Tibial nerve (tissue), 4 donors: ENCODE results near the gene PCDHGA8. TPM values are rescaled to one million over a fixed set of nuclear protein-coding genes. Genes with fewer than 3 reads are reported as not detected.
"Not testable (repeated sequence)": the region's sequence is repeated elsewhere in the genome, so short reads cannot be mapped to it uniquely, and the experiment has no call there.

ENCODE experiments used
- DNase-seq, 2 donors: peaks; one replicate each; pipeline ENCODE4 v3.0.0-alpha.2; 2019; ENCODE audit warnings: low spot score in 2 of 2
- H3K27ac ChIP-seq, 4 donors: fragments of 200-600 bp; sonication (generic) in 3 of 4; one replicate each; pipeline ENCODE4 v1.5.1; 2017 to 2019; ENCODE audit warnings: mild to moderate bottlenecking in 1 of 4
- H3K27me3 ChIP-seq, 2 donors: fragments of 200-600 bp; sonication (generic) in 1 of 2; one replicate each; pipeline versions ENCODE4 v1.5.1 to v1.6.0; 2017 to 2019
- H3K36me3 ChIP-seq, 3 donors: fragments of 200-600 bp; sonication (generic); one replicate each; pipeline ENCODE4 v1.5.1; 2018 to 2019
- H3K4me1 ChIP-seq, 4 donors: fragments of 200-600 bp; sonication (generic) in 3 of 4; one replicate each; pipeline ENCODE4 v1.5.1; 2017 to 2019
- H3K4me3 ChIP-seq, 4 donors: fragments of 200-600 bp; sonication (generic) in 3 of 4; one replicate each; pipeline ENCODE4 v1.5.1; 2017 to 2019; ENCODE audit warnings: mild to moderate bottlenecking in 1 of 4, moderate library complexity in 1 of 4
- H3K9me3 ChIP-seq, 4 donors: fragments of 200-600 bp; sonication (generic) in 3 of 4; one replicate each; pipeline ENCODE4 v1.5.1; 2017 to 2019
- EP300 ChIP-seq, 2 donors: sonication (generic); formaldehyde crosslinking; IDR thresholded peaks; one replicate each; pipeline ENCODE4 v1.6.1; 2017; ENCODE audit warnings: antibody characterized with exemption in 2 of 2, mild to moderate bottlenecking in 1 of 2
- POLR2A ChIP-seq, 2 donors: fragments of 450-650 bp; IDR thresholded peaks; one replicate each; pipeline ENCODE4 v1.6.1; 2017; ENCODE audit warnings: antibody characterized with exemption in 2 of 2, mild to moderate bottlenecking in 2 of 2, moderate library complexity in 2 of 2
- WGBS, 2 donors: methylation state at CpG; one replicate each; pipeline ENCODE4 v1.1.5; 2018; 5-methylcytosine and 5-hydroxymethylcytosine counted together
- total RNA-seq, 4 donors: library from RNA; depleted of rRNA; stranded (reverse); fragments of >200 nt; gene quantifications; one replicate each; pipeline ENCODE4 v1.1.0, GENCODE V29; 2016
- TF ChIP-seq, protein P1 (sequence below), 5 experiments: fragments of 200-600 bp in 3 of 5; fragments of 450-650 bp in 2 of 5; sonication (generic) in 3 of 5; IDR thresholded peaks; one replicate each; pipeline ENCODE4 v1.5.1; 2016 to 2019; ENCODE audit warnings: antibody characterized with exemption in 5 of 5, mild to moderate bottlenecking in 3 of 5, moderate library complexity in 2 of 5

The PCDHGA8 gene
- total RNA-seq, 4 donors from 2014 or later, result 5.5 to 9.3 (median 6.6) TPM

DNA sequence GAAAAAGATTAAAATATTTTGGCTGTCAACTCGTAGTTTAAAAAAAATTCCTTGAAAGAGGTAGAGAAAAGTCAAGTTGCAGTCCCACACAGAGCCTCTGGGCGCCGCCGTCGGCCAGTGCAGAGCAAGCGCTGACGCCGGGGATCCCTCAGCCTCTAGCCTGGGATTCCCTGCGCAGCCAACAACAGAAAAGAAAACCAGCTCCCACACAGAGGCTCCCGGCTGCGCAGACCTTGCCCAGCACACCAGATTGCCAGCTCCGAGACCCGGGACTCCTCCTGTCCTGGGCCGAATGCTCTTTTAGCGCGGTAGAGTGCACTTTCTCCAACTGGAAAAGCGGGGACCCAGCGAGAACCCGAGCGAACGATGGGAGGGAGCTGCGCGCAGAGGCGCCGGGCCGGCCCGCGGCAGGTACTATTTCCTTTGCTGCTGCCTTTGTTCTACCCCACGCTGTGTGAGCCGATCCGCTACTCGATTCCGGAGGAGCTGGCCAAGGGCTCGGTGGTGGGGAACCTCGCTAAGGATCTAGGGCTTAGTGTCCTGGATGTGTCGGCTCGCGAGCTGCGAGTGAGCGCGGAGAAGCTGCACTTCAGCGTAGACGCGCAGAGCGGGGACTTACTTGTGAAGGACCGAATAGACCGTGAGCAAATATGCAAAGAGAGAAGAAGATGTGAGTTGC, 25.2 kb downstream of the PCDHGA8 start, which contains the start of gene PCDHGB7:
PCDHGB7 (plus strand) TSS at position 184 of the 679 bp plus-strand sequence; CDS start at position 367, 183 bp downstream.
- TF ChIP-seq, protein P1, sequence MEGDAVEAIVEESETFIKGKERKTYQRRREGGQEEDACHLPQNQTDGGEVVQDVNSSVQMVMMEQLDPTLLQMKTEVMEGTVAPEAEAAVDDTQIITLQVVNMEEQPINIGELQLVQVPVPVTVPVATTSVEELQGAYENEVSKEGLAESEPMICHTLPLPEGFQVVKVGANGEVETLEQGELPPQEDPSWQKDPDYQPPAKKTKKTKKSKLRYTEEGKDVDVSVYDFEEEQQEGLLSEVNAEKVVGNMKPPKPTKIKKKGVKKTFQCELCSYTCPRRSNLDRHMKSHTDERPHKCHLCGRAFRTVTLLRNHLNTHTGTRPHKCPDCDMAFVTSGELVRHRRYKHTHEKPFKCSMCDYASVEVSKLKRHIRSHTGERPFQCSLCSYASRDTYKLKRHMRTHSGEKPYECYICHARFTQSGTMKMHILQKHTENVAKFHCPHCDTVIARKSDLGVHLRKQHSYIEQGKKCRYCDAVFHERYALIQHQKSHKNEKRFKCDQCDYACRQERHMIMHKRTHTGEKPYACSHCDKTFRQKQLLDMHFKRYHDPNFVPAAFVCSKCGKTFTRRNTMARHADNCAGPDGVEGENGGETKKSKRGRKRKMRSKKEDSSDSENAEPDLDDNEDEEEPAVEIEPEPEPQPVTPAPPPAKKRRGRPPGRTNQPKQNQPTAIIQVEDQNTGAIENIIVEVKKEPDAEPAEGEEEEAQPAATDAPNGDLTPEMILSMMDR (IDR thresholded peaks at IDR 0.05), result peak; percentile 43 to 66 (median 50)
- H3K27ac ChIP-seq, result peak within 1 kb of the TSS in 1 of 4 donors; percentile 40
- 10 to 16% methylated on average over 35 to 47 of the region's 47 CpGs for WGBS, 2 donors

DNA sequence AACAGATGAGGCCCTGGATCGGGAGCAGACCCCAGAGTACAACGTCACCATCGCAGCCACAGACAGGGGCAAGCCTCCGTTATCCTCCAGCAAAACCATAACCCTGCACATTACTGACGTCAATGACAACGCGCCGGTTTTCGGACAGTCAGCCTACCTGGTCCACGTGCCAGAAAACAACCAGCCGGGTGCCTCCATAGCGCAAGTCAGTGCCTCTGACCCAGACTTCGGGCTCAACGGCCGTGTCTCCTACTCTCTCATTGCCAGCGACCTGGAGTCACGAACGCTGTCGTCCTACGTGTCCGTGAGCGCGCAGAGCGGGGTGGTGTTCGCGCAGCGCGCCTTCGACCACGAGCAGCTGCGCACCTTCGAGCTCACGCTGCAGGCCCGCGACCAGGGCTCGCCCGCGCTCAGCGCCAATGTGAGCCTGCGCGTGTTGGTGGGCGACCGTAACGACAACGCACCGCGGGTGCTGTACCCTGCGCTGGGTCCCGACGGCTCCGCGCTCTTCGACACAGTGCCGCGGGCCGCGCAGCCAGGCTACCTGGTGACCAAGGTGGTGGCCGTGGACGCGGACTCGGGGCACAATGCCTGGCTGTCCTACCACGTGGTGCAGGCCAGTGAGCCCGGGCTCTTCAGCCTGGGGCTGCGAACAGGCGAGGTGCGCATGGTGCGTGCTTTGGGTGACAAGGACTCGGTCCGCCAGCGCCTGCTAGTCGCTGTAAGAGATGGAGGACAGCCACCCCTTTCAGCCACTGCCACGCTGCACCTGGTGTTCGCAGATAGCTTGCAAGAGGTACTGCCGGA, 26.8 kb downstream of the PCDHGA8 start:
- DNase-seq, result no peak
- H3K27me3 ChIP-seq, result no peaks in the 10 kb centered on the region
- TF ChIP-seq EP300 (IDR thresholded peaks at IDR 0.05) (no peak), POLR2A (IDR thresholded peaks at IDR 0.05) (no peak)
- TF ChIP-seq, protein P1 (IDR thresholded peaks at IDR 0.05), result no peak
- no peak overlapping the region for H3K27ac ChIP-seq
- no peak overlapping the region for H3K4me3 ChIP-seq
- peaks cover 0 to 32% (median 0%) of the 10 kb centered on the region in 3 donors for H3K36me3 ChIP-seq
- WGBS, 2 donors, result 34 to 46% methylated on average over 32 to 34 of the region's 74 CpGs
- peaks cover 0 to 100% (median 49%) of the 10 kb centered on the region in 4 donors for H3K9me3 ChIP-seq
- H3K4me1 ChIP-seq, result peaks cover 0 to 20% (median 0%) of the 10 kb centered on the region in 4 donors

More for the DNA sequence above, 25.2 kb downstream of the PCDHGA8 start, which contains the start of gene PCDHGB7:
- H3K4me3 ChIP-seq, result peak within 1 kb of the TSS; percentile 15 to 46 (median 24)
- peaks cover 0 to 30% (median 0%) of the 10 kb centered on the region in 3 donors for H3K36me3 ChIP-seq
- peaks cover 0 to 20% (median 0%) of the 10 kb centered on the region in 4 donors for H3K4me1 ChIP-seq
- peak; percentile 37 to 60 for DNase-seq
- H3K9me3 ChIP-seq, result peaks cover 0 to 100% (median 52%) of the 10 kb centered on the region in 4 donors
- H3K27me3 ChIP-seq, result not testable (repeated sequence)

DNA sequence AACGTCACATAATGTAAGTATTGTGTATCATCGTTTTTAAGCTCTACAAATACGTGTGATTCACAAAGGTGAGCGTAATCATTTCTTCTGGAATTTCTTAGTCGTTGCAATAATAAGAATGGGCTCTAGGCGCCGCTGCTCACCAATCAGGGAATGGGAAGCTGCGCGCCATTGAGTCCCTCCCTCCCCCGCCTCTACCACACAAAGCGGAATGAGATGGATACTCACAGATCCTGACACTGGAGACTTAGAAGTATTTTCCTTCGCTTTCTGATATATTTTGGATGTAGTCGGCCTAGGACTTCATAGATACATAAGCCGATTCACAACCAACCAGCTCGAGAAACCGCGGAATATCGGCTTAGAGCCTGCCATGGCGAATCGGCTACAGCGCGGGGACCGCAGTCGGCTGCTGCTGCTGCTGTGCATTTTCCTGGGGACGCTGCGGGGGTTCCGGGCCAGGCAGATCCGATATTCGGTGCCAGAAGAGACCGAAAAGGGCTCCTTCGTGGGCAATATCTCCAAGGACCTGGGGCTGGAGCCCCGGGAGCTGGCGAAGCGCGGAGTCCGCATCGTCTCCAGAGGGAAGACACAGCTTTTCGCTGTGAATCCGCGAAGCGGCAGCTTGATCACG, 28.5 kb downstream of the PCDHGA8 start, which contains the start of gene PCDHGA11:
PCDHGA11 (plus strand) TSS at position 197 of the 634 bp plus-strand sequence; CDS start at position 374, 177 bp downstream.
- Histone ChIP-seq H3K27me3 (no peaks in the 10 kb centered on the region), H3K36me3 (peaks cover 0 to 34% (median 0%) of the 10 kb centered on the region in 3 donors), H3K4me3 (peak within 1 kb of the TSS in 2 of 4 donors; percentile 32 to 38), H3K4me1 (peaks cover 0 to 20% (median 0%) of the 10 kb centered on the region in 4 donors), H3K9me3 (peaks cover 0 to 100% (median 54%) of the 10 kb centered on the region in 4 donors), H3K27ac (no peak within 1 kb of the TSS)
- no peak for TF ChIP-seq POLR2A (IDR thresholded peaks at IDR 0.05)
- TF ChIP-seq, protein P1 (IDR thresholded peaks at IDR 0.05), result peak in 3 of 5 experiments; percentile 15 to 34 (median 18)
- 12 to 17% methylated on average over 38 to 42 of the region's 42 CpGs for WGBS, 2 donors
- peak in 1 of 2 donors; percentile 53 for DNase-seq

DNA sequence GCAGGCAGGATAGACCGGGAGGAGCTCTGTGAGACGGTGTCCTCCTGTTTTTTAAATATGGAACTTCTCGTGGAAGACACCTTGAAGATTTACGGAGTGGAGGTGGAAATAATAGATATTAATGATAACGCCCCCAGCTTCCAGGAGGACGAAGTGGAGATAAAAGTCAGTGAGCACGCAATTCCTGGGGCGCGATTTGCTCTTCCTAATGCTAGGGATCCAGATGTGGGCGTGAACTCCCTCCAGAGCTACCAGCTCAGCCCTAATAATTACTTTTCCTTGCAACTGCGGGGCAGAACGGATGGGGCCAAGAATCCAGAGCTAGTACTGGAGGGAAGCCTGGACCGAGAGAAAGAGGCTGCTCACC, 29.0 kb downstream of the PCDHGA8 start:
- Histone ChIP-seq H3K36me3 (peaks cover 0 to 39% (median 0%) of the 10 kb centered on the region in 3 donors), H3K4me1 (peaks cover 0 to 20% (median 0%) of the 10 kb centered on the region in 4 donors), H3K9me3 (peaks cover 0 to 100% (median 57%) of the 10 kb centered on the region in 4 donors), H3K27ac (no peak overlapping the region), H3K4me3 (peak overlapping the region in 2 of 4 donors; percentile 32 to 38), H3K27me3 (no peaks in the 10 kb centered on the region)
- 16 to 17% methylated on average over 13 of the region's 13 CpGs for WGBS, 2 donors
- TF ChIP-seq POLR2A (IDR thresholded peaks at IDR 0.05), result no peak
- TF ChIP-seq, protein P1 (IDR thresholded peaks at IDR 0.05), result no peak
- TF ChIP-seq EP300 (IDR thresholded peaks at IDR 0.05), result no peak
- no peak for DNase-seq
